Ovary (tissue), 9 donors: ENCODE measurements around the gene RNF175. TPM values are rescaled to one million over a fixed set of nuclear protein-coding genes. Genes with fewer than 3 reads are reported as not detected.

ENCODE experiments used
- DNase-seq, 5 donors: peaks; one replicate each; pipeline ENCODE4 v3.0.0-alpha.2; 2019 to 2020
- H3K27ac ChIP-seq, 2 donors: fragments of 200-600 bp; one replicate each; pipeline versions ENCODE4 v1.5.1 to v1.8.0; 2019 to 2022
- H3K27me3 ChIP-seq: fragments of 200-600 bp; one replicate; pipeline ENCODE4 v1.8.0; 2022
- H3K36me3 ChIP-seq: fragments of 200-600 bp; sonication (generic); one replicate; pipeline ENCODE4 v1.5.1; 2019
- H3K4me1 ChIP-seq: one replicate; pipeline ENCODE4 v1.8.1; 2013; ENCODE audit warnings: mild to moderate bottlenecking, moderate library complexity; ENCODE audit not compliant: insufficient read depth
- H3K4me3 ChIP-seq: fragments of 200-600 bp; sonication (generic); one replicate; pipeline ENCODE4 v1.5.1; 2017
- H3K9me3 ChIP-seq, 2 donors: fragments of 200-600 bp in 1 of 2; sonication (generic) in 1 of 2; one replicate each; pipeline versions ENCODE4 v1.5.1 to v1.8.1; 2013 to 2019; ENCODE audit warnings: mild to moderate bottlenecking in 1 of 2, moderate library complexity in 1 of 2
- CTCF ChIP-seq, 3 donors: fragments of 450-650 bp in 2 of 3; fragments of 200-600 bp in 1 of 3; IDR thresholded peaks; one replicate each; pipeline versions ENCODE4 v1.5.1 to v1.8.0; 2016 to 2022; ENCODE audit warnings: antibody characterized with exemption in 3 of 3, mild to moderate bottlenecking in 1 of 3
- EP300 ChIP-seq: sonication (generic); formaldehyde crosslinking; IDR thresholded peaks from one replicate; pipeline ENCODE4 v1.6.1; 2017; ENCODE audit warnings: antibody characterized with exemption
- POLR2A ChIP-seq: fragments of 450-650 bp; IDR thresholded peaks from one replicate; pipeline ENCODE4 v1.6.1; 2017; ENCODE audit warnings: antibody characterized with exemption, mild to moderate bottlenecking, moderate library complexity
- WGBS, 3 donors: extraction: QIAGEN DNeasy Blood & Tissue Kit in 1 of 3; methylation state at CpG; one replicate each; pipeline versions ENCODE4 v1.1.5 to v1.1.7; 2013 to 2017; 5-methylcytosine and 5-hydroxymethylcytosine counted together
- intact Hi-C, 4 donors: fragments of 100-400 bp; cut with DNase I; formaldehyde crosslinking; loops; one replicate each; pipeline versions ENCODE4 v1.11.0 to v1.15.1; 2022 to 2023
- polyA plus RNA-seq, 2 donors: library from polyadenylated mRNA; stranded (reverse); fragments of 200-250 nt in 1 of 2; fragments of 350-450 nt in 1 of 2; fragmentation: Illumina TruSeq in 1 of 2; extraction: RNeasy Lipid Tissue Mini Kit (QIAGEN cat#74804) in 1 of 2; gene quantifications; one replicate each; pipeline ENCODE4 v1.2.3, GENCODE V29; 2013 to 2014
- total RNA-seq, 7 donors: library from RNA; depleted of rRNA in 2 of 7; stranded (reverse); fragments of >200 nt in 2 of 7; fragmentation: NEBNext Ultra II Directional in 3 of 7; extraction: Animal tissue kit (Norgen Biotek cat#: 25700) in 3 of 7; gene quantifications; one replicate each; pipeline versions ENCODE4 v1.1.0 to v1.2.4, GENCODE V29; 2016 to 2023
- donor health status: DM: no; HTN: no; CAD: no; lungs with moderate emphysema.
- donor health status: DM: no; HTN: no; CAD: no.
- donor health status: Bipolar disorder and iron deficiency.
- donor health status: DM: yes; HTN: yes; CAD: no.
- donor health status: DM: no; HTN: no; CAD: no.
- donor health status: DM: yes; HTN: yes; CAD: no.

RNF175 gene
- total and polyA plus RNA-seq, 9 donors, result 0.07 to 0.20 TPM; not detected in 7

DNA sequence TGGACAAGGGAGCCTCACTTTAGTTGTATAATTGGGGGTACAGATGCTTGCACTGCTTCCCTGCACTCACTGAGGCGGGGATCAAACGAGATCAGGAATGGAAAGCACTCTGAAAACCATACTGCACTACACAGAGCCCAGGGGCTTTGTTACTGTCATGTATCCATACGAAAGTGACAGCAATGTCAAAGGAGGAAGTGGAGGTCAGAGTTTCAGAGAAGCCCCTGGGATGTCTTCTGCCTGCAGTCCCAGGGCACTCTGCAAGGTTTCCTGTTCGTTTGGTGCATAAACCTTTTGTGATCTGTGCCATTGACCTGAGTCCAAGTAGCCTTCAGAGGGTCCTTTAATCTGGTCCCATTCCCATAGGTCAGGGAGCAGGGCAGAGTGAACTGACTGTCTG lies 31.2 kb downstream of the RNF175 start:
- H3K27me3 ChIP-seq, result no peaks in the 10 kb centered on the region
- WGBS, 3 donors, result 69 to 88% (median 72%) methylated on average over 4 of the region's 4 CpGs
- TF ChIP-seq POLR2A, result no peak
- no peak for TF ChIP-seq CTCF (IDR thresholded peaks at IDR 0.05)
- no peak for TF ChIP-seq EP300
- no peak overlapping the region for H3K4me3 ChIP-seq
- DNase-seq, result no peak
- H3K27ac ChIP-seq, result no peak overlapping the region
- H3K9me3 ChIP-seq, result no peaks in the 10 kb centered on the region
- H3K4me1 ChIP-seq, result no peaks in the 10 kb centered on the region
- no peaks in the 10 kb centered on the region for H3K36me3 ChIP-seq
- intact Hi-C loops, result no loop called here

DNA sequence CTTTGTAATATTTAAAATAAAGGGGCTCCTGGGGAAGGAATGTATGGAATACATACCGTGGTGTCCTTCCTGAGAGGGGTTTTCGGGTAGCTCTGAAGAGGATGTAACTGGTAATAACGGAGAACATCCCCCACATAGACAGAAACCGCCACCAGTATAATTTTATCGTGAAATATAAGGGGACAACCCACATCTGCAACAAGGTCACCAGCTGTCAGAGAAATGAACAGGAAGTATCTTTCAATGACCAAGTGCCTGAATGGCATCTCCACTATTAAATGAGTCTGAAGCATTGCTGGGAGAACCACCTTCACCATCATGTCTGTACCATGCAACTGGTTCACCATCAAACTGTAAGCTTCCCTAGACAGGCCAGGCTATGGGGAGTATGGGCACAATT lies 31.7 kb downstream of the RNF175 start:
- no peaks in the 10 kb centered on the region for H3K4me1 ChIP-seq
- H3K4me3 ChIP-seq, result no peak overlapping the region
- no peaks in the 10 kb centered on the region for H3K36me3 ChIP-seq
- DNase-seq, result no peak
- TF ChIP-seq POLR2A, result no peak
- no peak for TF ChIP-seq CTCF (IDR thresholded peaks at IDR 0.05)
- TF ChIP-seq EP300, result no peak
- H3K27ac ChIP-seq, result no peak overlapping the region
- no peaks in the 10 kb centered on the region for H3K27me3 ChIP-seq
- intact Hi-C loops, result no loop called here
- 79 to 85% (median 83%) methylated on average over 5 of the region's 5 CpGs for WGBS, 3 donors
- H3K9me3 ChIP-seq, result no peaks in the 10 kb centered on the region

DNA sequence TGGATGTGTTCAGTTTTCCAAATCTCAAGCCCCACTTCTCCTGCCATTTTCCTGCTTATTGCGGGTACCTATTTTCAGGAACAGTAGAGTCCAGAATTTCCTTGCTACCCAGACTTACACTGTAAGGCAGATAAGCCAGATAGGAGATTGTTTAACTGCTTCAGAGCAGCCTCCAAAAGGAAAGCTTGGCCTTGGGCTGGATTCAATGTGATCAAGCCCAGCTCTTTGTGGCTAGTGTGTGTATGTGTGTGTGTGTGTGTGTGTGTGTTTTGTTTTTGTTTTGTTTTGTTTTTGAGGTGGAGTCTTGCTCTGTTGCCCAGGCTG lies 34.0 kb downstream of the RNF175 start:
- no peak overlapping the region for H3K27ac ChIP-seq
- 93 to 100% (median 95%) methylated on average over 1 of the region's 1 CpG for WGBS, 3 donors
- H3K4me3 ChIP-seq, result no peak overlapping the region
- H3K36me3 ChIP-seq, result no peaks in the 10 kb centered on the region
- H3K4me1 ChIP-seq, result no peaks in the 10 kb centered on the region
- TF ChIP-seq EP300, result no peak
- no peak for TF ChIP-seq POLR2A
- no peak for TF ChIP-seq CTCF (IDR thresholded peaks at IDR 0.05)
- H3K9me3 ChIP-seq, result no peaks in the 10 kb centered on the region
- no peak for DNase-seq
- intact Hi-C loops, result no loop called here
- H3K27me3 ChIP-seq, result no peaks in the 10 kb centered on the region

DNA sequence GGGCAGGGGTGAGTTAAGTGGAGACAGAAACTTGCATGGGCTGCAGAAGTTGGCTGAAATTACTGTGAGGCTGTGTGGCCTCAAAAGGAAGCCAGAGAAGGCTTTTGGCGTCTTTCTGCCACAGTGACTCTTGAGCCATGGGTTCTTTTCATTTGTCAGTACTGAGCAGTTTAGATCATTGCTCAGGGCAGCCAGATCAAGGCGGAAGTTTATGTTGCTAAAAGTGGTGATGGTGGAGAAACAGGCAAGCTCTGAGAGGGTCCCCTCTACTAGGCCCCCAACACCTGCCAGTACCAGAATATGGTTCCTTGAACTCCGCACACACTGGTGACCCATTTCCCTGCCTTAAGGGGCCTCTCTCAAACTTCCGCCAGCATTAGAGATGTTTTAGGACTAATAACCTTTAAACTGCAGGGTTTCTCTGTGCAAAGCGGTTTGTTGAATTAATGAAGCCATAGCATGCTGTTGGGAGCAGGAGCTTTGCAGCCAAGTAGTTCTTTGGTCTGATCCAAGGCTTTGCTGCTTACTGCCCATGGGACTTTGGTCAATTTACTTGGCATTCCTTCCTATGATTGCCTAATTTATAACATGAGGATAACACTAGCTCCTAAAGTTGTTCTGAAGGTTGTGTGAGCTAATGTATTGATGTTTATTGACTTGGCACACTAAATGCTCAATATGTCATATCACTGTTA lies 34.5 kb downstream of the RNF175 start:
- no peak overlapping the region for H3K27ac ChIP-seq
- no peaks in the 10 kb centered on the region for H3K36me3 ChIP-seq
- no peak overlapping the region for H3K4me3 ChIP-seq
- H3K4me1 ChIP-seq, result no peaks in the 10 kb centered on the region
- no peak for DNase-seq
- TF ChIP-seq POLR2A, result no peak
- no peak for TF ChIP-seq EP300
- no peak for TF ChIP-seq CTCF (IDR thresholded peaks at IDR 0.05)
- H3K27me3 ChIP-seq, result no peaks in the 10 kb centered on the region
- intact Hi-C loops, result no loop called here
- 83 to 93% (median 90%) methylated on average over 5 of the region's 5 CpGs for WGBS, 3 donors
- no peaks in the 10 kb centered on the region for H3K9me3 ChIP-seq
